ENCODE measurements around the gene MAPK8IP3. TPM values are rescaled to one million over a fixed set of nuclear protein-coding genes. Genes with fewer than 3 reads are reported as not detected.

The MAPK8IP3 gene
- polyA plus RNA-seq, 1 donor (not counting 4 experiments of a cell fraction or from before 2014, with no cell fraction given) = 11.7 TPM

- Histone ChIP-seq H3K36me3 (ENCODE audit: control insufficient read depth in 2 of 2, extremely low read depth in 1 of 2, insufficient read depth in 2 of 2, low read length in 2 of 2) (peaks cover 0 to 11% of the 10 kb centered on the region in 2 experiments), H3K4me2 (ENCODE audit: control insufficient read depth, extremely low read depth, insufficient read depth, low read depth, low read length) (no peak overlapping the region), H3K4me3 (ENCODE audit: control insufficient read depth in 2 of 3, extremely low read depth in 1 of 3, insufficient read depth in 2 of 3, low read depth in 1 of 3, low read length in 3 of 3) (no peak overlapping the region), H3K79me2 (ENCODE audit: control insufficient read depth, insufficient read depth, low read length) (peaks cover 30% of the 10 kb centered on the region), H3K9me1 (ENCODE audit: control insufficient read depth, extremely low read depth, insufficient read depth, low read length) (no peaks in the 10 kb centered on the region), H3K27me3 (ENCODE audit: control insufficient read depth, extremely low read depth, insufficient read depth, low read length) (no peaks in the 10 kb centered on the region), H4K20me1 (ENCODE audit: control insufficient read depth, extremely low read depth, insufficient read depth, low read length) (peaks cover 3% of the 10 kb centered on the region), H3K9ac (ENCODE audit: control insufficient read depth, extremely low read depth, insufficient read depth, low read length) (no peak overlapping the region), H3K27ac (ENCODE audit: control insufficient read depth, insufficient read depth, low read length) (no peak overlapping the region), H3K4me1 (ENCODE audit: control insufficient read depth, extremely low read depth, insufficient read depth, low read length) (peaks cover 15% of the 10 kb centered on the region), H2AFZ (ENCODE audit: control insufficient read depth, low read length) (no peak overlapping the region), H3K9me3 (ENCODE audit: control insufficient read depth, low read depth, low read length) (no peaks in the 10 kb centered on the region)
- DNase-seq (ENCODE audit: low read depth, low spot score) (no peak), FAIRE-seq (no peak)
- dilution Hi-C loops (cut with MboI; ENCODE audit: extremely low pct_ligation_motif_present, low sequenced_read_pairs) = no loop called here
- TF ChIP-seq EZH2 (IDR thresholded peaks at IDR 0.05; ENCODE audit: low read length) = no peak
- TF ChIP-seq CTCF (optimal IDR thresholded peaks at IDR 0.05 in 1 of 3, IDR thresholded peaks at IDR 0.05 in 1 of 3, conservative IDR thresholded peaks at IDR 0.05 in 1 of 3; ENCODE audit: extremely low read depth in 1 of 3, insufficient read depth in 2 of 3, low read length in 3 of 3) = no peak
Observed at GRCh38 chr16:1789643-1790045, 83.6 kb downstream of the MAPK8IP3 start.

- Histone ChIP-seq H3K9me1 (ENCODE audit: control insufficient read depth, extremely low read depth, insufficient read depth, low read length) (no peaks in the 10 kb centered on the region), H3K27me3 (ENCODE audit: control insufficient read depth, extremely low read depth, insufficient read depth, low read length) (no peaks in the 10 kb centered on the region), H3K9me3 (ENCODE audit: control insufficient read depth, low read depth, low read length) (no peaks in the 10 kb centered on the region), H3K4me1 (ENCODE audit: control insufficient read depth, extremely low read depth, insufficient read depth, low read length) (peaks cover 15% of the 10 kb centered on the region), H3K79me2 (ENCODE audit: control insufficient read depth, insufficient read depth, low read length) (peaks cover 25% of the 10 kb centered on the region), H3K4me3 (ENCODE audit: control insufficient read depth in 2 of 3, extremely low read depth in 1 of 3, insufficient read depth in 2 of 3, low read depth in 1 of 3, low read length in 3 of 3) (no peak overlapping the region), H3K27ac (ENCODE audit: control insufficient read depth, insufficient read depth, low read length) (no peak overlapping the region), H3K9ac (ENCODE audit: control insufficient read depth, extremely low read depth, insufficient read depth, low read length) (no peak overlapping the region), H3K4me2 (ENCODE audit: control insufficient read depth, extremely low read depth, insufficient read depth, low read depth, low read length) (no peak overlapping the region), H3K36me3 (ENCODE audit: control insufficient read depth in 2 of 2, extremely low read depth in 1 of 2, insufficient read depth in 2 of 2, low read length in 2 of 2) (peaks cover 0 to 11% of the 10 kb centered on the region in 2 experiments), H2AFZ (ENCODE audit: control insufficient read depth, low read length) (no peak overlapping the region), H4K20me1 (ENCODE audit: control insufficient read depth, extremely low read depth, insufficient read depth, low read length) (peaks cover 3% of the 10 kb centered on the region)
- DNase-seq (ENCODE audit: low read depth, low spot score) (no peak), FAIRE-seq (no peak)
- dilution Hi-C loops (cut with MboI; ENCODE audit: extremely low pct_ligation_motif_present, low sequenced_read_pairs) = no loop called here
- TF ChIP-seq CTCF (optimal IDR thresholded peaks at IDR 0.05 in 1 of 3, IDR thresholded peaks at IDR 0.05 in 1 of 3, conservative IDR thresholded peaks at IDR 0.05 in 1 of 3; ENCODE audit: extremely low read depth in 1 of 3, insufficient read depth in 2 of 3, low read length in 3 of 3) (no peak), EZH2 (IDR thresholded peaks at IDR 0.05; ENCODE audit: low read length) (no peak)
Observed at GRCh38 chr16:1790261-1790610, 84.2 kb downstream of the MAPK8IP3 start.

Data from keratinocyte (primary cell).